NT2/D1 (cell line): Measurements from ENCODE around the gene DOK1.
"Not testable (repeated sequence)": the region's sequence is repeated elsewhere in the genome, so short reads cannot be mapped to it uniquely, and the experiment has no call there.

Source experiments
- DNase-seq: peaks from one replicate; pipeline ENCODE4 v3.0.0-alpha.2; 2011; ENCODE audit warnings: low read depth, low spot score
- H3K27me3 ChIP-seq: 2 replicates; pipeline ENCODE4 v1.6.0; 2011; ENCODE audit warnings: mild to moderate bottlenecking; ENCODE audit not compliant: insufficient read length, insufficient read depth
- H3K36me3 ChIP-seq: 2 replicates; pipeline ENCODE4 v1.6.1; 2011; ENCODE audit warnings: mild to moderate bottlenecking, low read length, mixed read lengths; ENCODE audit not compliant: insufficient read depth, insufficient read length
- H3K4me1 ChIP-seq: 2 replicates; pipeline ENCODE4 v1.5.1; 2011; ENCODE audit not compliant: insufficient read depth, insufficient read length
- H3K4me3 ChIP-seq: 2 replicates; pipeline ENCODE4 v1.5.1; 2011; ENCODE audit warnings: low read depth; ENCODE audit not compliant: insufficient read length
- H3K9ac ChIP-seq: 2 replicates; pipeline ENCODE4 v1.6.0; 2011; ENCODE audit warnings: low read depth; ENCODE audit not compliant: insufficient read length
- H3K9me3 ChIP-seq: 2 replicates; pipeline ENCODE4 v1.5.1; 2011; ENCODE audit warnings: mild to moderate bottlenecking, low read length; ENCODE audit not compliant: insufficient read depth
- SUZ12 ChIP-seq: IDR thresholded peaks from 2 replicates; pipeline ENCODE4 v1.6.1; 2011; ENCODE audit not compliant: insufficient read length, insufficient read depth; ENCODE audit errors: extremely low read depth
- YY1 ChIP-seq: IDR thresholded peaks from 2 replicates; pipeline ENCODE4 v1.6.1; 2011; ENCODE audit not compliant: insufficient read length, insufficient read depth
- ZNF274 ChIP-seq: IDR thresholded peaks from 2 replicates; pipeline ENCODE4 v1.6.1; 2011; ENCODE audit warnings: mild to moderate bottlenecking, low read depth, low read length

Gene DOK1

GRCh38 chr2:74559912-74560311, 5.4 kb downstream of the DOK1 start:
- Histone ChIP-seq H3K4me3 (no peak overlapping the region), H3K9ac (no peak overlapping the region), H3K4me1 (peaks cover 9% of the 10 kb centered on the region), H3K27me3 (peaks cover 17% of the 10 kb centered on the region), H3K9me3 (no peaks in the 10 kb centered on the region), H3K36me3 (peaks cover 12% of the 10 kb centered on the region)
- DNase-seq: no peak
- TF ChIP-seq YY1 (no peak), SUZ12 (no peak), ZNF274 (no peak)

DNA sequence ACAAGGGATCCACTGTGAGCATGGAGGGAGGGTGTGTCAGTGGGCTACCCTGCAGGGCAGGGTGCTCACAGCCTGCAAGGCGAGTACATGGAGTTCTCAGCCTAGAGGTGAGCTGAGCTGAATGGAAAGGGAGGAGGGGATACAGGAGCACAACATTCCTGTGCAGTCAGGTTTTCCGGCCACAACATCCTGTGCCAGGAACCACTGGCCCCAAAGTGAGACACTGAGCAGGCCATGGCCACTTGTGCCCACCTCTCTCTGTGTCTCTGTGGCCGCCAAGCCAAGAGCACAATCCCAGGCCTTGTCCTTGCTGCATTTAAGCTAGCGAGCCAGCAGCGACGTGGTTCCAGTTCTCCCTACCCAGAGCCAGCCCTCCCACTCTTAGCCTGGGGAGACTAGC, 6.1 kb downstream of the DOK1 start:
- Histone ChIP-seq H3K27me3 (peaks cover 11% of the 10 kb centered on the region), H3K4me3 (no peak overlapping the region), H3K4me1 (peaks cover 6% of the 10 kb centered on the region), H3K9me3 (no peaks in the 10 kb centered on the region), H3K36me3 (peaks cover 12% of the 10 kb centered on the region), H3K9ac (no peak overlapping the region)
- no peak for TF ChIP-seq YY1
- TF ChIP-seq ZNF274: no peak
- no peak for TF ChIP-seq SUZ12
- DNase-seq: no peak

GRCh38 chr2:74561022-74561421, 6.5 kb downstream of the DOK1 start:
- not testable (repeated sequence) for H3K4me1 ChIP-seq, H3K9ac ChIP-seq, H3K27me3 ChIP-seq, H3K9me3 ChIP-seq, DNase-seq, H3K4me3 ChIP-seq
- H3K36me3 ChIP-seq: peaks cover 12% of the 10 kb centered on the region

- DNase-seq: no peak
- Histone ChIP-seq H3K4me3 (no peak overlapping the region), H3K4me1 (peaks cover 6% of the 10 kb centered on the region)
Measured at GRCh38 chr2:74562126-74562775, 7.7 kb downstream of the DOK1 start.

DNA sequence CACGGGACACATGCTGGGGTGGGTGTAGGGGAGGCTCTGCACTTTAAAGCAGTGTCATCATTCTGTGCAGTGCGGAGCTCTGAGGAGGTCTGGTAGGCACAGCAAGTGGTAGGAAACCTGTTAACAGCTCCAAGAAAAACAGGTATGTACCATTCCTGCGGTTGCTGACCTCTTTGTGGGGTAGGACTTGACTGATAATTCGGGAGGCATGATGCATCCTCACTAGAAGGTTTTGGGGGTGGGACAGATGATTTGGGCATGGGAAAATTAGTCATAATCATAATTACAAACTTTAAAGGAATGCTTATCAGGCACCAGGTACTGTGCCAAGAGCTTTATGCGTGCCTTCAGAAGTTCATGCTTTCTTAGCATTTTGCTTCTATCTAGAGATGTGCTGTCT, 9.7 kb downstream of the DOK1 start:
- no peak overlapping the region for H3K9ac ChIP-seq
- DNase-seq: no peak
- H3K4me1 ChIP-seq: peaks cover 6% of the 10 kb centered on the region
- no peak overlapping the region for H3K4me3 ChIP-seq
- no peak for TF ChIP-seq SUZ12
- no peak for TF ChIP-seq ZNF274
- TF ChIP-seq YY1: no peak
- H3K9me3 ChIP-seq: no peaks in the 10 kb centered on the region
- peaks cover 4% of the 10 kb centered on the region for H3K36me3 ChIP-seq
- peaks cover 2% of the 10 kb centered on the region for H3K27me3 ChIP-seq

More at GRCh38 chr2:74562126-74562775, 7.7 kb downstream of the DOK1 start:
- Histone ChIP-seq H3K36me3 (no peaks in the 10 kb centered on the region), H3K27me3 (peaks cover 2% of the 10 kb centered on the region), H3K9ac (no peak overlapping the region), H3K9me3 (no peaks in the 10 kb centered on the region)
- TF ChIP-seq SUZ12: no peak
- no peak for TF ChIP-seq ZNF274
- no peak for TF ChIP-seq YY1

- no peaks in the 10 kb centered on the region for H3K4me1 ChIP-seq
- no peak for TF ChIP-seq SUZ12
- TF ChIP-seq ZNF274: no peak
- no peak for TF ChIP-seq YY1
- H3K4me3 ChIP-seq: no peak overlapping the region
- H3K9me3 ChIP-seq: no peaks in the 10 kb centered on the region
- DNase-seq: no peak
- H3K36me3 ChIP-seq: peaks cover 4% of the 10 kb centered on the region
- no peak overlapping the region for H3K9ac ChIP-seq
- H3K27me3 ChIP-seq: peaks cover 2% of the 10 kb centered on the region
Measured at GRCh38 chr2:74566076-74566753, 11.7 kb downstream of the DOK1 start.

GRCh38 chr2:74566754-74567085, 12.2 kb downstream of the DOK1 start:
- Histone ChIP-seq H3K36me3 (peaks cover 4% of the 10 kb centered on the region), H3K27me3 (no peaks in the 10 kb centered on the region), H3K4me1 (no peaks in the 10 kb centered on the region), H3K4me3 (no peak overlapping the region), H3K9ac (no peak overlapping the region), H3K9me3 (no peaks in the 10 kb centered on the region)
- no peak for DNase-seq
- no peak for TF ChIP-seq YY1

DNA sequence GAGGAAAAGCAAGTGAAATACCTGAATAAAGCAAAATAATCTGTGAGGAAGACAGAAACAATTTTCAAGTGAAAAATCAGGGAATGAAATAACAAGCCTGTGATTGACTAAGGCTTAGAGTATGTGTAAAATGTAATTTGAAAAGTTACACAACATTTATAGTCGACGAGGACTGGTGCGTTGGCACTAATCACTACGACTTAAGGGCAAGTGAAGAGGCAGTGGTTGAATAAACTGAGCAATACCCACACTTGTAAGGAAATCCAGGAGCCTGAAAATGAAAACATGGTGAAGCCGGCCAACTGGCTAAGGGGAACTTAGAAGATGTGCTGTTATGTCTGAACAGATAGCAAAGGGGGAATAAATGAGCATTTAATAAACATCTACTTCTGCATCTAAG, 13.4 kb downstream of the DOK1 start:
- Histone ChIP-seq H3K9me3 (no peaks in the 10 kb centered on the region), H3K27me3 (no peaks in the 10 kb centered on the region), H3K4me3 (no peak overlapping the region), H3K36me3 (peaks cover 4% of the 10 kb centered on the region), H3K9ac (no peak overlapping the region), H3K4me1 (no peaks in the 10 kb centered on the region)
- no peak for DNase-seq
- TF ChIP-seq ZNF274 (no peak), YY1 (no peak), SUZ12 (no peak)
